ENCODE measurements around the gene TMEM9. TPM values are rescaled to one million over a fixed set of nuclear protein-coding genes. Genes with fewer than 3 reads are reported as not detected.

Gene TMEM9
- total and polyA plus RNA-seq, 2 experiments from 2014 or later: 70.3 to 81.0 TPM

DNA sequence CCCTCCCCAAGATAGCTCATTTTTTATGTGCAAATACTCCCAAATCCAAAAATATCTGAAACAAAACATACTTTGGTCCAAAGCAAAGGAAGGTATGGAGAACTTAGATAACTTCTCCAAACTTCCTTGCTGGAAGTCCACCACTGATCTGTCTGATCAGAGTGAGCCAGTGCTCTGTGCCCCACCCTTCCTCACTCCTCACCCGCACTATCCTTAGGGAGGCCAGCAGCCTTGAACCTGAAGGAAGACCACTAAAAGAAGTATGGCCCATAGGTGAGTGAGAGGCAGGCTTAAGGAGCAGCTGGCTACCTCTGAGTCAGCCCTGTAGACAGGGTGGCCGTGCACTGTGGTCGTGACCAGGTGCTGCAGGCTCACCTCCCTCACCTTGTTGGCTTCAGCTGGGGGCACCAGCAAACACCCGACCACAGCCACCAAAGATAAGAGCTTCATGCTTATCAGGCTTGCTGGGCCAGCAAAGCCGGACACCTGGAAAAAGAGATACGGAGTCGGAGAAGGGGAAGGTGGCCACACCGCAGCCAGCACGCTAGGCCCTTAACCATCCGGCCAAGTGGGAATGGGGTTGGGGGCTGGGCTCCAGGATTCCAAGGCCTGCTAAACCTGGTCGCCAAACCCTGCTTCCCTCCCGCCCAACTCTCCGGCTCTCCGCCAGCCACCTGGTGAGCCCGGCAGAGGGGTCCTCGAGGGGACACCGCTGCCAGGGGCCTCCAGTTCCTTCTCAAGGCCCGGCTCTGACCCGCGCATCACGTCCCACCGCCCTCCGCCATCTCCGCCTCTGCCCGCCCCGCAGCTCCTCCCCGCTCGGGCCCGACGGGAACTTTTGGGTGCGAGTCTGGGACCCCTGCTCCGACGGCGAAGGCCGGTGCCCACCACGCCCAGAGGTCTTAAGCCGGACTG is 543 bp downstream of the TMEM9 start:
- Histone ChIP-seq H3F3A (ENCODE audit: insufficient read depth) (no peaks in the 10 kb centered on the region), H3K4me3 (peak overlapping the region; percentile 85), H3K79me2 (ENCODE audit: insufficient read depth) (peaks cover 12% of the 10 kb centered on the region), H3K9ac (peak overlapping the region; percentile 85), H2AFZ (peak overlapping the region; percentile 95), H3K9me3 (ENCODE audit: low read depth) (no peaks in the 10 kb centered on the region), H3K27me3 (replicated peaks; ENCODE audit: insufficient read depth) (no peaks in the 10 kb centered on the region), H3K4me2 (ENCODE audit: unreplicated experiment) (peak overlapping the region; percentile 96), H4K20me1 (ENCODE audit: insufficient read depth) (no peaks in the 10 kb centered on the region), H3K4me1 (ENCODE audit: insufficient read depth) (peaks cover 8% of the 10 kb centered on the region), H3K9me2 (ENCODE audit: insufficient read depth) (no peaks in the 10 kb centered on the region), H3K36me3 (ENCODE audit: low read depth) (no peaks in the 10 kb centered on the region), H3K27ac (no peak overlapping the region)
- in situ Hi-C loops (cut with MboI): no loop called here
- DNase-seq: no peak
- WGBS, 2 experiments (ENCODE audit: low coverage in 1 of 2, low lambda C conversion rate in 2 of 2, missing lambda C conversion rate in 2 of 2): 4% methylated on average over 33 to 35 of the region's 37 CpGs
- TF ChIP-seq EZH2 (IDR thresholded peaks at IDR 0.05; ENCODE audit: insufficient read depth, poor library complexity, severe bottlenecking) (no peak), EZH2phosphoT487 (IDR thresholded peaks at IDR 0.05; ENCODE audit: insufficient read depth, low read depth) (no peak)

DNA sequence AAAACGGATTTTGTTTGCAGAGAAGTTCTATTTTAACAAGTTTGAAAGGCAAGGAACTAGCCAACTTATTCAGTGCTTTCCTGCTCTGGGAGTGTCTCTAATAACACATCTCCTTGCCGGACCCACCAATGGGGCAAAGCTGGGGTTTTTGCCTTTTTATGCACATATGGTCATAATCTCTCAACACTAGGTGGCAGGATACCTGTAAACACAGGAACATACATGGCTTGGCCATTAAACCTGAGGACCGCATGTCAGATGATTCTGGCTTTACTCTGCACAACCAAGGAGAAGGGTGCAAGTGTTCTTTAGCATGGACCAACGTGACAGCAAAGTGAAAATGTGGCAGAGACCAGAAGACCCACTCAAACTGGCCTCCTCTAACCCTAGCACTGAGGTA is 4.9 kb downstream of the TMEM9 start:
- H4K20me1 ChIP-seq (ENCODE audit: insufficient read depth): no peaks in the 10 kb centered on the region
- in situ Hi-C loops (cut with MboI): no loop called here
- H3K9ac ChIP-seq: no peak overlapping the region
- H3K36me3 ChIP-seq (ENCODE audit: low read depth): peaks cover 5% of the 10 kb centered on the region; the same call in 1 of the 2 replicates
- no peaks in the 10 kb centered on the region for H3F3A ChIP-seq (ENCODE audit: insufficient read depth)
- no peaks in the 10 kb centered on the region for H3K9me2 ChIP-seq (ENCODE audit: insufficient read depth)
- H3K4me3 ChIP-seq: no peak overlapping the region
- no peaks in the 10 kb centered on the region for H3K9me3 ChIP-seq (ENCODE audit: low read depth)
- H3K27ac ChIP-seq: no peak overlapping the region
- H3K4me2 ChIP-seq (ENCODE audit: unreplicated experiment): no peak overlapping the region
- WGBS, 2 experiments (ENCODE audit: low coverage in 1 of 2, low lambda C conversion rate in 2 of 2, missing lambda C conversion rate in 2 of 2): 59 to 61% methylated on average over 4 of the region's 4 CpGs
- H3K4me1 ChIP-seq (ENCODE audit: insufficient read depth): peaks cover 8% of the 10 kb centered on the region
- H3K79me2 ChIP-seq (ENCODE audit: insufficient read depth): peaks cover 12% of the 10 kb centered on the region
- TF ChIP-seq EZH2 (IDR thresholded peaks at IDR 0.05; ENCODE audit: insufficient read depth, poor library complexity, severe bottlenecking): no peak
- no peak for TF ChIP-seq EZH2phosphoT487 (IDR thresholded peaks at IDR 0.05; ENCODE audit: insufficient read depth, low read depth)
- H3K27me3 ChIP-seq (replicated peaks; ENCODE audit: insufficient read depth): no peaks in the 10 kb centered on the region
- DNase-seq: peak; percentile 57
- no peak overlapping the region for H2AFZ ChIP-seq

DNA sequence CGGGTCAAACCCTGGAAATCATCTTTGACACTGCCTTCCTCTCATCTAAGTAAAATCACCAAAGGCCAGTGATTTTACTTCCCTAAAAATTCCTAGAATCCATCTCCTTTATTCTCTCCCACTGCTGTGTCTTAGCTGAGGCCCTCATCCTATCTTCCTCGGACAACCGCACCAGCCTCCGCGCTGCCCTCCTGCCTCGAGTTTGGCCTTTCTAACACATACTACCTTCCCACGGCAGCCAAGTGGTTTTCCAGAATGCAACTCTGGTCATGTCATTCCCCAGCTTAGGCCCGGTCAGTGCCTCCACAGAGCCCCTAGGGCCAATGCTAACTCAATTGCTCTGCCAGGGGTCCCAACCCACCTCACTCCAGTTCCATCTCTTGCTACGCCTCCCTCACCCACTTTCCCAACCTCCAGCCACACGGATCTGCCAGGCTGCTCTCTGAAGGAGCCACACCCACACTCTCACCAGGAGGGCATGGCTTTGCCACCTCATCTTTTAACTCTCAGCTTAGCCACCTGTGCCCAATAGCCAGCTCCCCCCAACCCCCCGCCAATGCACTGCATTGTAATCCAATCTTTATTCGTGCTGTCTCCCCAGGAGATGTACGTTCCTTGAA is 6.8 kb downstream of the TMEM9 start:
- no peaks in the 10 kb centered on the region for H3K27me3 ChIP-seq (replicated peaks; ENCODE audit: insufficient read depth)
- no peaks in the 10 kb centered on the region for H3K9me3 ChIP-seq (ENCODE audit: low read depth)
- no peaks in the 10 kb centered on the region for H3K4me1 ChIP-seq (ENCODE audit: insufficient read depth)
- H3K36me3 ChIP-seq (ENCODE audit: low read depth): peaks cover 5% of the 10 kb centered on the region; the same call in 1 of the 2 replicates
- H3K9ac ChIP-seq: no peak overlapping the region
- TF ChIP-seq EZH2 (IDR thresholded peaks at IDR 0.05; ENCODE audit: insufficient read depth, poor library complexity, severe bottlenecking): no peak
- TF ChIP-seq EZH2phosphoT487 (IDR thresholded peaks at IDR 0.05; ENCODE audit: insufficient read depth, low read depth): no peak
- H2AFZ ChIP-seq: no peak overlapping the region
- no peak for DNase-seq
- H4K20me1 ChIP-seq (ENCODE audit: insufficient read depth): no peaks in the 10 kb centered on the region
- no peaks in the 10 kb centered on the region for H3F3A ChIP-seq (ENCODE audit: insufficient read depth)
- no peaks in the 10 kb centered on the region for H3K9me2 ChIP-seq (ENCODE audit: insufficient read depth)
- no peak overlapping the region for H3K4me2 ChIP-seq (ENCODE audit: unreplicated experiment)
- H3K79me2 ChIP-seq (ENCODE audit: insufficient read depth): no peaks in the 10 kb centered on the region
- in situ Hi-C loops (cut with MboI): no loop called here
- H3K27ac ChIP-seq: no peak overlapping the region
- H3K4me3 ChIP-seq: no peak overlapping the region
- 87 to 88% methylated on average over 12 of the region's 13 CpGs for WGBS, 2 experiments (ENCODE audit: low coverage in 1 of 2, low lambda C conversion rate in 2 of 2, missing lambda C conversion rate in 2 of 2)

DNA sequence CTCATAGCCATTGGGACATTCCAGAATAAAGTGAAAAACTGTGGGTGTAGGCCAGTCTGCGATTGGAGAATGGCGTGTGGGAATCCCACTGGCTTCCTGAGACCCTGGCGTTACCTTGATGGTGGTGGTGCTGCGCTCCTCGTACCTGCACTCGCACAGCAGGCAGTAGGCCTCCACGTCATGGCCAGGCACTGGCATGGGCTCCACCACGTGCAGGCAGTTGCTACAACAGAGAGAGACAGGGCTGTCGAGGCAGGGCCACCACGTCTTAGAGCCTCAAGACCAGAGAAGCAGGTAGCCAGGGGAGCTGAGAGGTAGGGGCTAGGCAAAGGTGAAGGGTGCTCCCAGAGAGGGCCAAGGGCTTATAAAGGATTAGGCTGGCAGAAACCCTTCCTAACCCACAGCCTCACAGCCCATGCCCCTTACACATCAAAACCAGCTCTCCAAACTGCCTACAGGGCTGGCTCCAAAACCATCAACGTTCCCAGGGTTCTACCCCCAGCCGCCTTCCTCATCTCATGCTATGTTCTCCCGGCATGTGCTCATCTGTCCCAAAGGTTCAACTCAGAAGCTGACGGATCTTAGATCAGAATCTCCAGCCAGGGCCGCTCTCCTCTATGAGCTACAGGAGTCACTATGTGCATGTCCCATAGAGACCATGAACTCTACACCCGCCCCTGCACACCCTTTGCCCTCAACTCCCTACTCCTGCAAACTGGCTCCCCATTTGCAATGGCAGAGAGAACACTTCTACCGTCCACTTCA is 7.5 kb downstream of the TMEM9 start:
- H4K20me1 ChIP-seq (ENCODE audit: insufficient read depth): no peaks in the 10 kb centered on the region
- no peak overlapping the region for H3K4me2 ChIP-seq (ENCODE audit: unreplicated experiment)
- H3F3A ChIP-seq (ENCODE audit: insufficient read depth): no peaks in the 10 kb centered on the region
- H3K27ac ChIP-seq: no peak overlapping the region
- H3K9me2 ChIP-seq (ENCODE audit: insufficient read depth): no peaks in the 10 kb centered on the region
- DNase-seq: no peak
- H3K27me3 ChIP-seq (replicated peaks; ENCODE audit: insufficient read depth): no peaks in the 10 kb centered on the region
- peaks cover 5% of the 10 kb centered on the region; the same call in 1 of the 2 replicates for H3K36me3 ChIP-seq (ENCODE audit: low read depth)
- no peak overlapping the region for H2AFZ ChIP-seq
- no peaks in the 10 kb centered on the region for H3K9me3 ChIP-seq (ENCODE audit: low read depth)
- no peak overlapping the region for H3K9ac ChIP-seq
- WGBS, 2 experiments (ENCODE audit: low coverage in 1 of 2, low lambda C conversion rate in 2 of 2, missing lambda C conversion rate in 2 of 2): 90 to 91% methylated on average over 14 to 16 of the region's 17 CpGs
- no peak overlapping the region for H3K4me3 ChIP-seq
- H3K4me1 ChIP-seq (ENCODE audit: insufficient read depth): no peaks in the 10 kb centered on the region
- TF ChIP-seq EZH2phosphoT487 (IDR thresholded peaks at IDR 0.05; ENCODE audit: insufficient read depth, low read depth) (no peak), EZH2 (IDR thresholded peaks at IDR 0.05; ENCODE audit: insufficient read depth, poor library complexity, severe bottlenecking) (no peak)
- in situ Hi-C loops (cut with MboI): no loop called here
- no peaks in the 10 kb centered on the region for H3K79me2 ChIP-seq (ENCODE audit: insufficient read depth)
